Endothelial cell of umbilical vein (primary cell): ENCODE results near the gene NRXN3. TPM values are rescaled to one million over a fixed set of nuclear protein-coding genes. Genes with fewer than 3 reads are reported as not detected.

Source experiments
- BruUV-seq: library from RNA; stranded (reverse); fragments of 400-500 nt; replicated peaks from 2 replicates; lab custom pipeline; 2021; lab: Mats Ljungman, UMichigan
- CTCF ChIA-PET: fragments of 300-600, 350-600 bp; sonication (Branson Sonifier 250); formaldehyde crosslinking; loops from one replicate; lab custom pipeline; 2021; ENCODE audit warnings: antibody characterized with exemption, inconsistent platforms; lab: Charles Lee
- POLR2A ChIA-PET: fragments of 300-600, 350-600 bp; sonication (Branson Sonifier 250); formaldehyde crosslinking; loops from one replicate; lab custom pipeline; 2021; ENCODE audit warnings: antibody characterized with exemption, inconsistent platforms; lab: Charles Lee
- DNase-seq: peaks from one replicate; pipeline ENCODE4 v3.0.0-alpha.2; 2011; ENCODE audit warnings: low read depth, low spot score
- FAIRE-seq: peaks from 2 replicates; lab custom pipeline; 2011; peaks lifted over from hg19 to GRCh38; lab: Jason Lieb, UNC
- H2AFZ ChIP-seq: 2 replicates; pipeline ENCODE4 v1.6.0; 2012; ENCODE audit warnings: low read depth, low read length, control low read depth, inconsistent platforms
- H3K27ac ChIP-seq: 2 replicates; pipeline ENCODE4 v1.5.1; 2011; ENCODE audit warnings: low read depth, mild to moderate bottlenecking, control low read depth, low read length, moderate library complexity; ENCODE audit not compliant: insufficient read depth
- H3K27me3 ChIP-seq, 2 experiments: 2 replicates each; pipeline versions ENCODE4 v1.6.0 to v1.6.1; 2011; ENCODE audit warnings: low read length in 2 of 2, mixed read lengths in 1 of 2; ENCODE audit not compliant: control insufficient read depth in 2 of 2, insufficient read depth in 2 of 2
- H3K36me3 ChIP-seq, 2 experiments: 2 replicates in 1 of 2; 3 replicates in 1 of 2; pipeline ENCODE4 v1.5.1; 2011; ENCODE audit warnings: low read length in 2 of 2, mild to moderate bottlenecking in 1 of 2, moderate library complexity in 1 of 2; ENCODE audit not compliant: control insufficient read depth in 2 of 2, insufficient read depth in 2 of 2; ENCODE audit errors: extremely low read depth in 1 of 2
- H3K4me1 ChIP-seq: 3 replicates; pipeline ENCODE4 v1.5.1; 2011; ENCODE audit warnings: mild to moderate bottlenecking, low read length; ENCODE audit not compliant: control insufficient read depth, insufficient read depth; ENCODE audit errors: extremely low read depth
- H3K4me2 ChIP-seq: 2 replicates; pipeline ENCODE4 v1.6.1; 2011; ENCODE audit warnings: low read length, control low read depth, mixed read lengths; ENCODE audit not compliant: insufficient read depth
- H3K4me3 ChIP-seq, 3 experiments: fragments of 200-600 bp in 1 of 3; sonication (generic), shearing (Covaris generic) in 1 of 3; replicated peaks in 1 of 3; 2 replicates each; pipeline ENCODE4 v1.5.1; 2011 to 2016; ENCODE audit warnings: control low read depth in 3 of 3, low read length in 3 of 3, mild to moderate bottlenecking in 2 of 3, inconsistent platforms in 1 of 3, low read depth in 1 of 3, moderate library complexity in 1 of 3; ENCODE audit not compliant: insufficient read depth in 1 of 3
- H3K79me2 ChIP-seq: 2 replicates; pipeline ENCODE4 v1.6.0; 2012; ENCODE audit warnings: low read length, inconsistent platforms; ENCODE audit not compliant: control insufficient read depth, insufficient read depth
- H3K9ac ChIP-seq: replicated peaks from 2 replicates; pipeline ENCODE3; 2011; ENCODE audit warnings: low read length, control low read depth; ENCODE audit not compliant: insufficient read depth; ENCODE audit errors: extremely low read depth
- H3K9me1 ChIP-seq: replicated peaks from 3 replicates; pipeline ENCODE4 v1.6.0; 2011; ENCODE audit warnings: mild to moderate bottlenecking, low read length; ENCODE audit not compliant: control insufficient read depth, insufficient read depth; ENCODE audit errors: extremely low read depth
- H3K9me3 ChIP-seq: replicated peaks from 2 replicates; pipeline ENCODE4 v1.5.1; 2012; ENCODE audit warnings: low read length, inconsistent platforms; ENCODE audit not compliant: control insufficient read depth, insufficient read depth
- H4K20me1 ChIP-seq: replicated peaks from 2 replicates; pipeline ENCODE3; 2011; ENCODE audit warnings: mild to moderate bottlenecking, low read length; ENCODE audit not compliant: control insufficient read depth, insufficient read depth; ENCODE audit errors: extremely low read depth
- CTCF ChIP-seq, 2 donors: IDR thresholded peaks; 1 replicate in 1 of 2; 2 replicates in 1 of 2; pipeline ENCODE4 v1.5.1; 2011; ENCODE audit warnings: low read length in 2 of 2, mild to moderate bottlenecking in 2 of 2, moderate library complexity in 2 of 2, control low read depth in 1 of 2, inconsistent platforms in 1 of 2, low read depth in 1 of 2; ENCODE audit not compliant: insufficient read depth in 1 of 2; ENCODE audit errors: extremely low read depth in 1 of 2
- EZH2 ChIP-seq: IDR thresholded peaks from 2 replicates; pipeline ENCODE4 v1.6.1; 2012; ENCODE audit warnings: borderline replicate concordance, low read depth, mild to moderate bottlenecking, moderate library complexity, low read length, inconsistent platforms; ENCODE audit not compliant: severe bottlenecking
- FOS ChIP-seq: IDR thresholded peaks from 2 replicates; pipeline ENCODE4 v1.6.1; 2011; ENCODE audit warnings: mild to moderate bottlenecking, low read length, moderate library complexity, borderline replicate concordance; ENCODE audit not compliant: insufficient read depth
- GATA2 ChIP-seq: IDR thresholded peaks from 2 replicates; pipeline ENCODE4 v1.7.0; 2011; ENCODE audit warnings: low read depth, mild to moderate bottlenecking, moderate library complexity, mixed read lengths, low read length; ENCODE audit not compliant: insufficient read length, insufficient read depth
- JUN ChIP-seq: IDR thresholded peaks from 2 replicates; pipeline ENCODE4 v1.6.1; 2011; ENCODE audit warnings: borderline replicate concordance, low read depth; ENCODE audit not compliant: insufficient read length, insufficient read depth
- MAX ChIP-seq: IDR thresholded peaks from 2 replicates; pipeline ENCODE4 v1.6.1; 2011; ENCODE audit not compliant: insufficient read depth, insufficient read length
- MYC ChIP-seq: IDR thresholded peaks from one replicate; pipeline ENCODE4 v1.6.1; 2011; ENCODE audit warnings: mild to moderate bottlenecking, low read depth, low read length
- POLR2A ChIP-seq: IDR thresholded peaks from 2 replicates; pipeline ENCODE4 v1.6.1; 2012; ENCODE audit warnings: low read depth, mild to moderate bottlenecking, control low read depth, low read length
- POLR2AphosphoS5 ChIP-seq: IDR thresholded peaks from 2 replicates; pipeline ENCODE4 v1.6.1; 2012; ENCODE audit warnings: low read depth, mild to moderate bottlenecking, control low read depth, low read length, moderate library complexity; ENCODE audit not compliant: insufficient read depth
- dilution Hi-C: fragments of 300-500 bp; cut with MboI; formaldehyde crosslinking; loops from one replicate; pipeline ENCODE4 v1.15.0; 2019; ENCODE audit warnings: low sequenced_read_pairs; ENCODE audit not compliant: extremely low pct_ligation_motif_present
- intact Hi-C: fragments of 100-400 bp; cut with micrococcal nuclease; formaldehyde crosslinking; loops from one replicate; pipeline ENCODE4 v1.10.0; 2022
- polyA plus RNA-seq, 4 experiments: library from polyadenylated mRNA; depleted of rRNA in 3 of 4; stranded (reverse) in 3 of 4; unstranded in 1 of 4; fragments of >200 nt; gene quantifications; 2 replicates each; pipeline versions ENCODE4 v1.2.1 to v1.2.3, GENCODE V29; 2011 to 2012; ENCODE audit warnings: missing spikeins in 1 of 4
- total RNA-seq: library from RNA; stranded (reverse); gene quantifications from 2 replicates; pipeline ENCODE4 v1.2.3, GENCODE V29; 2021

The NRXN3 gene
- total and polyA plus RNA-seq, 2 donors (not counting 3 experiments of a cell fraction or from before 2014, with no cell fraction given), result 0.72 to 4.2 TPM

- dilution Hi-C loops (no loop called here), intact Hi-C loops (no loop called here)
- no peaks in the 10 kb centered on the region for H4K20me1 ChIP-seq
- H3K27me3 ChIP-seq, result no peaks in the 10 kb centered on the region
- BruUV-seq, result no TSS peak
- DNase-seq, result no peak
- POLR2A ChIA-PET, result no interaction called here
- CTCF ChIA-PET, result no interaction called here
- no peaks in the 10 kb centered on the region for H3K79me2 ChIP-seq
- no peaks in the 10 kb centered on the region for H3K36me3 ChIP-seq
- H3K9me3 ChIP-seq, result no peaks in the 10 kb centered on the region
- H3K9ac ChIP-seq, result no peak overlapping the region
- FAIRE-seq, result no peak
- no peak overlapping the region for H2AFZ ChIP-seq
- H3K4me1 ChIP-seq, result no peaks in the 10 kb centered on the region
- TF ChIP-seq POLR2AphosphoS5, result no peak
- TF ChIP-seq MYC, result no peak
- TF ChIP-seq CTCF (IDR thresholded peaks at IDR 0.05; ENCODE audit: extremely low read depth in 1 of 2, insufficient read depth in 1 of 2, low read depth in 1 of 2, low read length in 2 of 2), result no peak
- TF ChIP-seq EZH2, result no peak
- TF ChIP-seq MAX, result no peak
- TF ChIP-seq FOS, result no peak
- no peak for TF ChIP-seq POLR2A
- TF ChIP-seq GATA2, result no peak
- no peak for TF ChIP-seq JUN
- H3K9me1 ChIP-seq, result no peaks in the 10 kb centered on the region
- H3K4me2 ChIP-seq, result no peak overlapping the region
- no peak overlapping the region for H3K27ac ChIP-seq
- no peak overlapping the region for H3K4me3 ChIP-seq
Measured at GRCh38 chr14:79836577-79836976, 1666.4 kb downstream of the NRXN3 start.
